SU-DHL-6 (cell line): ENCODE data around the gene THSD7A.

Experiments used
- H2AFZ ChIP-seq: fragments of 200-600 bp; sonication (generic); 2 replicates; pipeline ENCODE4 v1.6.1; 2014; ENCODE audit warnings: low read depth, mild to moderate bottlenecking, moderate library complexity, mixed read lengths, antibody characterized with exemption, low read length; ENCODE audit not compliant: severe bottlenecking
- H3F3A ChIP-seq: fragments of 200-600 bp; shearing (Covaris generic); 2 replicates; pipeline ENCODE4 v1.6.0; 2016; ENCODE audit warnings: antibody characterized with exemption, mild to moderate bottlenecking; ENCODE audit not compliant: insufficient read depth
- H3K27ac ChIP-seq: fragments of 200-600 bp; sonication (generic); 2 replicates; pipeline ENCODE4 v1.5.1; 2016; ENCODE audit warnings: low read depth, mild to moderate bottlenecking, low read length, moderate library complexity, mixed read lengths
- H3K27me3 ChIP-seq: fragments of 200-600 bp; sonication (generic), shearing (Covaris generic); 2 replicates; pipeline ENCODE4 v1.6.0; 2014; ENCODE audit warnings: mild to moderate bottlenecking, low read length
- H3K36me3 ChIP-seq: fragments of 200-600 bp; sonication (generic); 2 replicates; pipeline ENCODE4 v1.6.1; 2014; ENCODE audit warnings: mild to moderate bottlenecking, low read length, mixed read lengths
- H3K4me2 ChIP-seq: fragments of 300-600, 200-600 bp; shearing (Covaris generic), sonication (generic); 2 replicates; pipeline ENCODE4 v1.6.0; 2014; ENCODE audit warnings: low read length, low read depth, mild to moderate bottlenecking; ENCODE audit not compliant: poor library complexity, severe bottlenecking
- H3K4me3 ChIP-seq: fragments of 200-600 bp; sonication (generic); 2 replicates; pipeline ENCODE4 v1.5.1; 2014; ENCODE audit warnings: antibody characterized with exemption, low read length, mild to moderate bottlenecking, mixed read lengths; ENCODE audit not compliant: insufficient read depth, poor library complexity, severe bottlenecking
- H3K79me2 ChIP-seq: fragments of 200-600 bp; sonication (generic); 2 replicates; pipeline ENCODE4 v1.6.1; 2014; ENCODE audit warnings: mild to moderate bottlenecking, low read length, moderate library complexity; ENCODE audit not compliant: insufficient read depth
- H3K9ac ChIP-seq: fragments of 200-600 bp; sonication (generic); 2 replicates; pipeline ENCODE4 v1.7.0; 2014; ENCODE audit warnings: mild to moderate bottlenecking, low read length
- H3K9me2 ChIP-seq: fragments of 200-600 bp; sonication (generic); replicated peaks from 2 replicates; pipeline ENCODE4 v1.6.1; 2014; ENCODE audit warnings: low read length; ENCODE audit not compliant: insufficient read depth
- H3K9me3 ChIP-seq: fragments of 200-600 bp; sonication (generic); 2 replicates; pipeline ENCODE4 v1.6.1; 2014; ENCODE audit warnings: low read length, mixed read lengths; ENCODE audit not compliant: insufficient read depth
- H4K20me1 ChIP-seq: fragments of 200-600 bp; sonication (generic); 2 replicates; pipeline ENCODE4 v1.6.1; 2014; ENCODE audit warnings: low read depth, mild to moderate bottlenecking, antibody characterized with exemption, low read length, moderate library complexity, mixed read lengths
- CTCF ChIP-seq: fragments of 200-600 bp; sonication (generic); IDR thresholded peaks from one replicate; pipeline ENCODE4 v1.5.1; 2017; ENCODE audit warnings: antibody characterized with exemption, mild to moderate bottlenecking, low read length, moderate library complexity; ENCODE audit not compliant: insufficient read depth, poor library complexity, severe bottlenecking
- EZH2phosphoT487 ChIP-seq: fragments of 200-600 bp; sonication (generic), shearing (Covaris generic); conservative IDR thresholded peaks from 2 replicates; pipeline ENCODE4 v1.6.1; 2018; ENCODE audit warnings: mild to moderate bottlenecking, antibody characterized with exemption, low read length, moderate library complexity, mixed read lengths

THSD7A gene

GRCh38 chr7:11753433-11753832 lies 78.6 kb downstream of the THSD7A start:
- Histone ChIP-seq H3K79me2 (no peaks in the 10 kb centered on the region), H3K9me3 (no peaks in the 10 kb centered on the region), H3K9me2 (no peaks in the 10 kb centered on the region), H3F3A (no peaks in the 10 kb centered on the region), H3K4me2 (no peak overlapping the region), H3K27me3 (no peaks in the 10 kb centered on the region), H3K36me3 (no peaks in the 10 kb centered on the region), H4K20me1 (no peaks in the 10 kb centered on the region), H3K9ac (no peak overlapping the region), H2AFZ (no peak overlapping the region), H3K4me3 (no peak overlapping the region), H3K27ac (no peak overlapping the region)
- TF ChIP-seq CTCF: no peak
- no peak for TF ChIP-seq EZH2phosphoT487

- Histone ChIP-seq H3K27me3 (no peaks in the 10 kb centered on the region), H3K9me2 (no peaks in the 10 kb centered on the region), H3K36me3 (no peaks in the 10 kb centered on the region), H3K4me3 (no peak overlapping the region), H3K9me3 (no peaks in the 10 kb centered on the region), H2AFZ (no peak overlapping the region), H3K9ac (no peak overlapping the region), H3K4me2 (no peak overlapping the region), H3K79me2 (no peaks in the 10 kb centered on the region), H4K20me1 (no peaks in the 10 kb centered on the region; the same call in 1 of the 2 replicates), H3K27ac (no peak overlapping the region), H3F3A (no peaks in the 10 kb centered on the region)
- TF ChIP-seq CTCF (no peak), EZH2phosphoT487 (no peak)
Observed at GRCh38 chr7:11751807-11752389, 80.1 kb downstream of the THSD7A start.

- Histone ChIP-seq H2AFZ (no peak overlapping the region), H3K79me2 (no peaks in the 10 kb centered on the region), H3F3A (no peaks in the 10 kb centered on the region), H3K36me3 (no peaks in the 10 kb centered on the region), H3K4me3 (no peak overlapping the region), H3K9me3 (no peaks in the 10 kb centered on the region), H3K4me2 (no peak overlapping the region), H4K20me1 (no peaks in the 10 kb centered on the region; the same call in 1 of the 2 replicates), H3K27ac (no peak overlapping the region), H3K9ac (no peak overlapping the region), H3K9me2 (no peaks in the 10 kb centered on the region), H3K27me3 (no peaks in the 10 kb centered on the region)
- no peak for TF ChIP-seq EZH2phosphoT487
- no peak for TF ChIP-seq CTCF
Observed at GRCh38 chr7:11751315-11751714, 80.7 kb downstream of the THSD7A start.

GRCh38 chr7:11750191-11750590 lies 81.8 kb downstream of the THSD7A start:
- TF ChIP-seq EZH2phosphoT487 (no peak), CTCF (no peak)
- Histone ChIP-seq H3K4me2 (no peak overlapping the region), H3K4me3 (no peak overlapping the region)

More at GRCh38 chr7:11750191-11750590, 81.8 kb downstream of the THSD7A start:
- H3K27me3 ChIP-seq: no peaks in the 10 kb centered on the region
- no peak overlapping the region for H3K9ac ChIP-seq
- H3K9me3 ChIP-seq: no peaks in the 10 kb centered on the region
- no peaks in the 10 kb centered on the region for H3K36me3 ChIP-seq
- H3K9me2 ChIP-seq: no peaks in the 10 kb centered on the region
- no peak overlapping the region for H2AFZ ChIP-seq
- no peaks in the 10 kb centered on the region; the same call in 1 of the 2 replicates for H4K20me1 ChIP-seq
- H3F3A ChIP-seq: no peaks in the 10 kb centered on the region
- H3K79me2 ChIP-seq: no peaks in the 10 kb centered on the region
- H3K27ac ChIP-seq: no peak overlapping the region
